BE2C (cell line): ENCODE results near the gene BLACAT1.
"Not testable (repeated sequence)": the region's sequence is repeated elsewhere in the genome, so short reads cannot be mapped to it uniquely, and the experiment has no call there.

ENCODE experiments used
- DNase-seq: peaks from one replicate; pipeline ENCODE4 v3.0.0-alpha.2; 2020
- H3K27me3 ChIP-seq: fragments of 250-450 bp; sonication (Bioruptor Pico); 2 replicates; pipeline ENCODE4 v1.5.1; 2020; ENCODE audit warnings: mild to moderate bottlenecking
- H3K36me3 ChIP-seq: fragments of 250-450 bp; sonication (Bioruptor Pico); 2 replicates; pipeline ENCODE4 v1.5.1; 2020; ENCODE audit warnings: mild to moderate bottlenecking
- H3K4me1 ChIP-seq: fragments of 250-450 bp; sonication (Bioruptor Pico); 2 replicates; pipeline ENCODE4 v1.5.1; 2020
- H3K4me3 ChIP-seq: 2 replicates; pipeline ENCODE4 v1.5.1; 2011; ENCODE audit warnings: low read depth, low read length
- H3K9me3 ChIP-seq: fragments of 250-450 bp; sonication (Bioruptor Pico); 2 replicates; pipeline ENCODE4 v1.5.1; 2020
- CTCF ChIP-seq: IDR thresholded peaks from 2 replicates; pipeline ENCODE4 v1.5.1; 2012; ENCODE audit warnings: mild to moderate bottlenecking, low read depth, low read length

The BLACAT1 gene

GRCh38 chr1:205407970-205408369 lies 47.9 kb downstream of the BLACAT1 start:
- H3K27me3 ChIP-seq = 0 out of 2 replicates have a peak, but pooled peaks cover 5% of the 10 kb centered on the region
- TF ChIP-seq CTCF = no peak
- H3K36me3 ChIP-seq = no peaks in the 10 kb centered on the region
- no peaks in the 10 kb centered on the region; the same call in 1 of the 2 replicates for H3K9me3 ChIP-seq
- no peak for DNase-seq
- H3K4me1 ChIP-seq = no peaks in the 10 kb centered on the region
- no peak overlapping the region for H3K4me3 ChIP-seq

- H3K4me1 ChIP-seq, H3K36me3 ChIP-seq, H3K27me3 ChIP-seq, DNase-seq, H3K4me3 ChIP-seq, H3K9me3 ChIP-seq: not testable (repeated sequence)
These were observed 49.6 kb downstream of the BLACAT1 start for GRCh38 chr1:205406252-205406651.
